ENCODE data around the gene MAST3.
A peak's percentile ranks its signal among the peaks of the same experiment; 100 is the strongest.

MAST3 gene

DNA sequence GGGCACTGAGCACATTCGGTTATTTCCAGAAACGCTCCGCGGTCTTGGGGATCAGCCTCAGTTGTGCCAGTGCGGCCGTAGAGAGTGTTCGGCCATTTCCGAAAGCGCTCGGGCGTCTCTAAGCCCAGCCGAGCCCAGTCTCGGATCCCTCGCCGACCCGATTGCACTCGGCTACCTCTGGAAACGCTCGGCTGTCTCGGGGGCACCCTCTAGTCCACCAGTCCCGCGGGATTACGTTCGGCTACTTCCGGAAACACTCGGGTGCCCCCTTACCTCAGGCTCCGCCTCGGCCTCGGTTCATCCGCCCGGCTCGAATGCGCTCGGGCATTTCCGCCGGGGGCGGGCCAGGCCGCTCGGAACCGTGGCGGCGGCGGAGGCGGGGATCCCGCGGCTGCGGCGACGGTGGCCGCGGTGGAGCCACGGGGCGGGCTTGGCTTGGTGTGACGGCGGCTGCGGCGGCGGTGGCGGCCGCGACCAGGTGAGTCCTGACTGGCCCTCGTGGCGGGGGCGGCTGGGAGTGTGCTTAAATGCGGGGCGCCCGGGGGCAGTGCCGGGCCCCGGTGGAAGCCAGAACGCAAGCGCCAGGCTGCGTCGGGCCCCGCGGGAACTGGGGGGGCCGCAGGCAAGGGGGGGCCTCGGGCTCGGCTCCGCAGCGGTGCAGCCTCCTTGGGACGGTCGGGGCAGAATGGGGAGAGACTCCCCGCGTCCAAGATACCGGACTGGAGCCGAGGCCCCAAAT lies 55.4 kb downstream of the MAST3 start, which contains the start of gene PIK3R2:
PIK3R2 (plus strand) TSS at position 347 of the 739 bp plus-strand sequence. CDS start 2,717 bp downstream, outside the sequence.
- peaks cover 26% of the 10 kb centered on the region for H3K4me1 ChIP-seq (ENCODE audit: insufficient read depth, low read length, poor library complexity, severe bottlenecking)
- TF ChIP-seq, protein P1, sequence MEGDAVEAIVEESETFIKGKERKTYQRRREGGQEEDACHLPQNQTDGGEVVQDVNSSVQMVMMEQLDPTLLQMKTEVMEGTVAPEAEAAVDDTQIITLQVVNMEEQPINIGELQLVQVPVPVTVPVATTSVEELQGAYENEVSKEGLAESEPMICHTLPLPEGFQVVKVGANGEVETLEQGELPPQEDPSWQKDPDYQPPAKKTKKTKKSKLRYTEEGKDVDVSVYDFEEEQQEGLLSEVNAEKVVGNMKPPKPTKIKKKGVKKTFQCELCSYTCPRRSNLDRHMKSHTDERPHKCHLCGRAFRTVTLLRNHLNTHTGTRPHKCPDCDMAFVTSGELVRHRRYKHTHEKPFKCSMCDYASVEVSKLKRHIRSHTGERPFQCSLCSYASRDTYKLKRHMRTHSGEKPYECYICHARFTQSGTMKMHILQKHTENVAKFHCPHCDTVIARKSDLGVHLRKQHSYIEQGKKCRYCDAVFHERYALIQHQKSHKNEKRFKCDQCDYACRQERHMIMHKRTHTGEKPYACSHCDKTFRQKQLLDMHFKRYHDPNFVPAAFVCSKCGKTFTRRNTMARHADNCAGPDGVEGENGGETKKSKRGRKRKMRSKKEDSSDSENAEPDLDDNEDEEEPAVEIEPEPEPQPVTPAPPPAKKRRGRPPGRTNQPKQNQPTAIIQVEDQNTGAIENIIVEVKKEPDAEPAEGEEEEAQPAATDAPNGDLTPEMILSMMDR (conservative IDR thresholded peaks at IDR 0.05; ENCODE audit: low read length) = no peak; the same call in 1 of the 2 replicates
- no peak for TF ChIP-seq EZH2phosphoT487 (IDR thresholded peaks at IDR 0.05; ENCODE audit: borderline replicate concordance)
- H3K4me3 ChIP-seq (ENCODE audit: low read length, poor library complexity, severe bottlenecking) = peak within 1 kb of the TSS; percentile 96
- H3K27me3 ChIP-seq (ENCODE audit: insufficient read depth, low read length, poor library complexity, severe bottlenecking) = no peaks in the 10 kb centered on the region
- peak within 1 kb of the TSS; percentile 99 for H3K4me2 ChIP-seq (ENCODE audit: low read depth, low read length, poor library complexity, severe bottlenecking)
- no peaks in the 10 kb centered on the region for H3K9me2 ChIP-seq (replicated peaks; ENCODE audit: low read depth, low read length)
- H2AFZ ChIP-seq (ENCODE audit: low read length) = peak within 1 kb of the TSS; percentile 85
- H3K9ac ChIP-seq (ENCODE audit: low read depth, low read length, poor library complexity, severe bottlenecking) = peak within 1 kb of the TSS; percentile 98
- no peaks in the 10 kb centered on the region for H3K9me3 ChIP-seq (ENCODE audit: insufficient read depth, low read depth, low read length)
- no peaks in the 10 kb centered on the region for H3K36me3 ChIP-seq (ENCODE audit: insufficient read depth, low read length)
- H4K20me1 ChIP-seq (ENCODE audit: insufficient read depth, low read length, poor library complexity, severe bottlenecking) = peaks cover 12% of the 10 kb centered on the region
- H3K79me2 ChIP-seq (ENCODE audit: insufficient read depth, low read length) = peaks cover 28% of the 10 kb centered on the region; the same call in 1 of the 2 replicates
- H3F3A ChIP-seq (ENCODE audit: low read depth) = peaks cover 6% of the 10 kb centered on the region; the same call in 1 of the 2 replicates

DNA sequence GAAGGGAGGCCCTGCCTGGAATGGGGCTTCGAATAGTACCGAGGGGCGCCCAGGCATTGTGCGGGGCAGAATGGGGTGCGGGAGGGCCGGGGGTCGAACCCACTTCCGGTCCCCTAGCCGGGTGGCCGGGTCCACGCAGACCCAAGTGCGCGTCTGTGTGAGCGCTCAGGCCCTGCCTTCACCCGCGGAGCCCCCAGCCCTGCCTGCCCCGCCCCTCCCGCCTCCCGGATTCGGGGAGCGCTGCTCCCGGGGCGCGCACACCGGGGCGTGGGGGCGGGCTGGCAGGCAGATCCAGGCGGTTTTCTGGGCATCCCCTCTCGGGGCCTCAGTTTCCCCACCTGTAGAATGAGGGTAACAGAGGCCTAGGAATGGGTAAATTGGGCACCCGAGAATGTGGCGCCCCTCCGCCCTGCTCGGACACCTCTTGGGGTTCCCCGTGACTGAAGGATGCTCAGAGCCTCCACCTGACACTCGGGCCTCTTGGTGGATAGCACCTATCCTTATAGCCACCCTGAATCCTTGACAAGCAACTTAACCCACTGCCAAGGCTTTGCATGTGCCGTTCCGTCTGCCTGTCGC lies 56.1 kb downstream of the MAST3 start:
- no peaks in the 10 kb centered on the region for H3K9me3 ChIP-seq (ENCODE audit: insufficient read depth, low read depth, low read length)
- peak overlapping the region; percentile 99 for H3K4me2 ChIP-seq (ENCODE audit: low read depth, low read length, poor library complexity, severe bottlenecking)
- H2AFZ ChIP-seq (ENCODE audit: low read length) = peak overlapping the region; percentile 75
- H3K4me1 ChIP-seq (ENCODE audit: insufficient read depth, low read length, poor library complexity, severe bottlenecking) = peaks cover 26% of the 10 kb centered on the region
- H3K9ac ChIP-seq (ENCODE audit: low read depth, low read length, poor library complexity, severe bottlenecking) = peak overlapping the region; percentile 98
- peaks cover 28% of the 10 kb centered on the region; the same call in 1 of the 2 replicates for H3K79me2 ChIP-seq (ENCODE audit: insufficient read depth, low read length)
- H3K9me2 ChIP-seq (replicated peaks; ENCODE audit: low read depth, low read length) = no peaks in the 10 kb centered on the region
- peaks cover 12% of the 10 kb centered on the region for H4K20me1 ChIP-seq (ENCODE audit: insufficient read depth, low read length, poor library complexity, severe bottlenecking)
- H3K4me3 ChIP-seq (ENCODE audit: low read length, poor library complexity, severe bottlenecking) = peak overlapping the region; percentile 96
- peaks cover 6% of the 10 kb centered on the region; the same call in 1 of the 2 replicates for H3F3A ChIP-seq (ENCODE audit: low read depth)
- H3K27me3 ChIP-seq (ENCODE audit: insufficient read depth, low read length, poor library complexity, severe bottlenecking) = no peaks in the 10 kb centered on the region
- TF ChIP-seq, protein P1 (conservative IDR thresholded peaks at IDR 0.05; ENCODE audit: low read length) = no peak
- TF ChIP-seq EZH2phosphoT487 (IDR thresholded peaks at IDR 0.05; ENCODE audit: borderline replicate concordance) = no peak
- no peaks in the 10 kb centered on the region for H3K36me3 ChIP-seq (ENCODE audit: insufficient read depth, low read length)

DNA sequence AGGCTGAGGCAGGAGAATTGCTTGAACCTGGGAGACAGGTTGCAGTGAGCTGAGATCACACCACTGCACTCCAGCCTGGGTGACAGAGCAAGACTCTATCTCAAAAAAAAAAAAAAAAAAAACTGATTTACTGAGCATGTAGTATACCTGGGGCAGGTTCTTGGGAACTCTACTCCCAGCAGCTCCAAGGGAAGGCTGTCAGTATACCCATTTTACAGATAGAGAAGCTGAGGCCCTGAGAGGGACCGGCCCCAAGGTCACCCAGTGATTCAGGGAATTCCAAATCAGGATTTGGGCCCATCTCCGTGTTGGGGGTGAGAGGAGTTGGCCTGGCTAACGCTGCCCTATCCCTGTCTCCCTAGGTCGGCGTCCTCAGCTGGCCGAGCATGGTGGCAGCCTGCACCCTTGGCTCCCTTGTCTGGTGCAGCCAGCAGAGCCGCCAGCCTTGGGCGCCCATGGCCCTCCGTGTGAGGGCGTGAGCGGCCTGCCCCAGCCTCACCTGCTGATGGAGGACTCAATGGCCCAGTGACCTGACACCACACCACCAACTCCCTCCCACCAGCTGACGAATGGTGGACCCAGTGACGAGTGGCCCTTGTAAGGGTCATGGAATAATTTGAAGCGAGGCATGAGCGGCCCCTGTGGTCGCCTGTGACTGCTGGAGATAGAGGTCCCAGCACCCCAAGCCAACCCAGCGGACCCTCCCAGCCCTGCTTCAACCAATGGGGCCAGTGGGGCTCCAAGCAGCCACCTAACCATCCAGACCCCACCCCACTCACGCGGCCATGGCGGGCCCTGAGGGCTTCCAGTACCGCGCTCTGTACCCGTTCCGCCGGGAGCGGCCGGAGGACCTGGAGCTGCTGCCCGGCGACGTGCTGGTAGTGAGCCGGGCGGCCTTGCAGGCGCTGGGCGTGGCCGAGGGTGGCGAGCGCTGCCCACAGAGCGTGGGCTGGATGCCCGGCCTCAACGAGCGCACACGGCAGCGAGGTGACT lies 57.8 kb downstream of the MAST3 start:
- H3K79me2 ChIP-seq (ENCODE audit: insufficient read depth, low read length) = peaks cover 28% of the 10 kb centered on the region; the same call in 1 of the 2 replicates
- peak overlapping the region; percentile 32 for H3K4me2 ChIP-seq (ENCODE audit: low read depth, low read length, poor library complexity, severe bottlenecking)

More for the DNA sequence above, 57.8 kb downstream of the MAST3 start:
- Histone ChIP-seq H3K9ac (ENCODE audit: low read depth, low read length, poor library complexity, severe bottlenecking) (no peak overlapping the region), H2AFZ (ENCODE audit: low read length) (no peak overlapping the region), H3K27me3 (ENCODE audit: insufficient read depth, low read length, poor library complexity, severe bottlenecking) (no peaks in the 10 kb centered on the region), H4K20me1 (ENCODE audit: insufficient read depth, low read length, poor library complexity, severe bottlenecking) (peaks cover 12% of the 10 kb centered on the region), H3K36me3 (ENCODE audit: insufficient read depth, low read length) (no peaks in the 10 kb centered on the region), H3K4me3 (ENCODE audit: low read length, poor library complexity, severe bottlenecking) (no peak overlapping the region), H3K4me1 (ENCODE audit: insufficient read depth, low read length, poor library complexity, severe bottlenecking) (peaks cover 26% of the 10 kb centered on the region), H3K9me2 (replicated peaks; ENCODE audit: low read depth, low read length) (no peaks in the 10 kb centered on the region), H3K9me3 (ENCODE audit: insufficient read depth, low read depth, low read length) (no peaks in the 10 kb centered on the region), H3F3A (ENCODE audit: low read depth) (peaks cover 6% of the 10 kb centered on the region; the same call in 1 of the 2 replicates)
- TF ChIP-seq EZH2phosphoT487 (IDR thresholded peaks at IDR 0.05; ENCODE audit: borderline replicate concordance) = no peak
- TF ChIP-seq, protein P1 (conservative IDR thresholded peaks at IDR 0.05; ENCODE audit: low read length) = no peak
